SH-SY5Y (cell line): ENCODE results near the gene RHOB.

Experiments used
- GATA2 ChIP-seq: IDR thresholded peaks from 2 replicates; pipeline ENCODE4 v1.6.1; 2011; ENCODE audit warnings: mild to moderate bottlenecking, low read depth, low read length
- GATA3 ChIP-seq: IDR thresholded peaks from 2 replicates; pipeline ENCODE4 v1.6.1; 2011; ENCODE audit warnings: low read depth, mild to moderate bottlenecking, low read length, moderate library complexity

Gene RHOB

DNA sequence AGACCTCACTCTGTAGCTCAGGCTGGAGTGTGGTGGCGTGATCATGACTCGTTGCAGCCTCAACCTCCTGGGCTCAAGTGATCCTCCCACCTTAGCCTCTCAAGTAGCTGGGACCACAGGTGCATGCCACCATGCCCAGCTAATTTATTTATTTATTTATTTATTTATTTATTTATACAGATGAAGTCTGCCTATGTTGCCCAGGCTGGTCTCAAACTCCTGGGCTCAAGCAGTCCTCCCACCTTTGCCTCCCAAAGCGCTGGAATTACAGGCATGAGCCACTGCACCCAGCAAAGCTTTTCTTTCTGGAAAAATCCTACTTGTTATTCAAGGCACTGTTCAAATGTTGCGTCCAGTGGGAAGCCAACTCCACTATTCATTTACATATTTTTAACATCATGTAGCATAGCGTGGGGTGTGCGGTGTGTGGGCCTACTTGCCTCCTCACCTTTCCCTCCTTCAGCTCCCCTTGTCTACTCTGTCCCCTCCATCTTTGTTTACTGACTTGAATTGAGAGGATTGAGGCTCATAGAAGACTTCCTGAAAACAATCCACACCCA is 6.8 kb upstream of the RHOB start:
- TF ChIP-seq GATA3, result no peak
- TF ChIP-seq GATA2, result no peak

DNA sequence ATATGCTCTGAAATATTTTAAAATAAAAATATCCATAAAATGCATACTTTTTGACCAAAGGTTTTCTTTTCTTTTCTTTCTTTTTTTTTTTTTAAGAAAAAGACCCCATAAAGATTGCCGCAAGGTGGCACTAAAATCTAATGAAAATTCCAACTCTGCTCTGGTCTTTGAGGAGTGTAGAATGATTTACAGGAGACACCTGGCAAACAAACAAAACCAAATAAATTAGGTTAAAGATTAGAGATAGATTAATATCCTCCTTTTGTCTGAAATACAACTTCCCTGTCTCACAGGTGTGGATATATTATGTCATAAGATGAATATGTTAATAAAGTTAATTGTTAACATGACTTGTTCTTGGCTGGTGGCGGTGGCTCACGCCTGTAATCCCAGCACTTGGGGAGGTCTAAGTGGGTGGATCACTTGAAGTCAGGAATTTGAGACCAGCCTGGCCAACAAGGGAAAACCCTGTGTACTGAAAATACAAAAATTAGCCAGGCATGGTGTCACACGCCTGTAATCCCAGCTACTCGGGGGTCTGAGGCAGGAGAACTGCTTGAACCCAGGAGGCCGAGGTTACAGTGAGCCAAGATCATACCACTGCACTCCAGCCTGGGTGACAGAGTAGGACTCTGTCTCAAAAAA is 3.5 kb upstream of the RHOB start:
- TF ChIP-seq GATA3 (no peak), GATA2 (no peak)

DNA sequence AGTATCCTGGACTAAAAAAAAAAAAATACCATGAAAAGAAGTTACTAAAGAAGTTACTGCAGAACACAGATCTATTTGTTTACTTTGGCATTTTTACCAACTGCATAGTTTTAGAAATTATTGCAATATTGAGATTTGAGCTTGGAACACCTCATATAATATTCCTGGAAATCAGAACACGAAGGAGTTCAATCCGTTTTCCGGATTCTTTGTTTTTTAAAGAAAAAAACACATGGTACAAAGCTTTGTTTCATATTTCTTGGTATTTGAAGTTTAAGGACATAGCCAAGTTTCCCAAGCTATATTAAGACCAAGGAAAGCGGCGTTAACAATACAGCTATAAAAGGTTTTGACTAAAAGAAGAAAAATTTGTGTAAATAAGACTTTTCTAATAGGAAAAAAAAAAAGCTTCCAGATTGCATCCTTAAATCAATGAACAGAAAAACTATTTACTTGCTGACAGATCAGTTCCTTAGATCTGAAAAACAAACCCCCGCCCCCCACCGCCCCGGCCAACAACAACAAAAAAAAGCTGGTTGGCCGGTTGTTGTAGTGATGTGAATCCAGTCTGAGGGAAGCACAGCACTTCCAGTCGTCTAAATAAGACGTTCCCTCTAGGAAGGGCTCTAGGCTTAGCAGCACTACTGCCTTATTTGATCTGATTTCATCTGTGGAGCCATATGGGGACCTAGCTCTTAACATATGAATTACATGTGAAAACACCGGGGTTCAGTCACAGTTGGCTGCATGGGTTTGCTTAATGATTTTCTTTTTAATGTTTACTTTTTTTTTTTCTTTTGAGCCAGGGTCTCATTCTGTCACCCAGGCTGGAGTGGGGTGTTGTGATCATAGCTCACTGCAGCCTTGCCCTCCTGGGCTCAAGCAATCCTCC is 2.5 kb upstream of the RHOB start:
- TF ChIP-seq GATA2, result no peak

DNA sequence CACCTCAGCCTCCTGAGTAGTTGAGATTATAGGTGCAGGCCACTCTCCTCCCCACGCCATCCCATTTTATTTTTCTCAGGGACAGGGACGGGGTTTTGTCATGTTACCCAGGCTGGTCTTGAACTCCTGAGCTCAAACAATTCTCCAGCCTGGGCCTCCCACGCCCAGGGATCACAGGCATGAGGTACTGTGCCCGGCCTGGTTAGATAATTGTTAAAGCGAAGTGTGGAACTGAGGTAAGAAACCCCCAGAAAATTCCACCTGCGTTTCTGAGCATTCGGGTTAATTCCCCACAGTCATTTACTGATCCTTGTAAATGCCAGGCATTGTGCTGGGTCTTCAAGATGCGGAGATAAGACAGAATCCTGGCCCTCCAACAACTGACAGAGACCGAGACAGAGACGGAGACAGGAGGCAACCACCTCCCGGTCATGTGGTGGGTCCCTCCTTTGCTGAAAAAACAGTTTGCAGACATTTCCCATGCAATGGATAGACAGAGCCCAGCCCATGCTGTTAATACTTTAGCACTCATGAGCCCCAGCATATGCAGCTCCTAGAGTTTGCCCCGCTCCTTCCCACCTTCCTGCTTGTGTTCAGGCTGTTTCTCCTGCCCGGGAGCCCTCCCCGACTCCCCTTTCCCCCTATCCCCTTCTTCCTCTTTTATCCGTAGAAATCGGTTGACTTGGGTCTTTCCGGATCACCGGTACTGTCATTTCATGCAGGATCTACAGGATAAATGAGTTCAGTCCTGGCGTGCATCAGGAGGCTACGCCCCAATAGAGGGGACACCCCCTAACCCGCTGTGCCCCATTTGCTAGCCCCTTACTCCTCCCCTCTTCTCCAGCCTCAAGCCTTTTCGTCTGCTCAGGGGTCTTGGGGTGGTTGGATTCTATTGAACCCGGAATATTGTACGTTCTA is 1.6 kb upstream of the RHOB start:
- no peak for TF ChIP-seq GATA3
- no peak for TF ChIP-seq GATA2

DNA sequence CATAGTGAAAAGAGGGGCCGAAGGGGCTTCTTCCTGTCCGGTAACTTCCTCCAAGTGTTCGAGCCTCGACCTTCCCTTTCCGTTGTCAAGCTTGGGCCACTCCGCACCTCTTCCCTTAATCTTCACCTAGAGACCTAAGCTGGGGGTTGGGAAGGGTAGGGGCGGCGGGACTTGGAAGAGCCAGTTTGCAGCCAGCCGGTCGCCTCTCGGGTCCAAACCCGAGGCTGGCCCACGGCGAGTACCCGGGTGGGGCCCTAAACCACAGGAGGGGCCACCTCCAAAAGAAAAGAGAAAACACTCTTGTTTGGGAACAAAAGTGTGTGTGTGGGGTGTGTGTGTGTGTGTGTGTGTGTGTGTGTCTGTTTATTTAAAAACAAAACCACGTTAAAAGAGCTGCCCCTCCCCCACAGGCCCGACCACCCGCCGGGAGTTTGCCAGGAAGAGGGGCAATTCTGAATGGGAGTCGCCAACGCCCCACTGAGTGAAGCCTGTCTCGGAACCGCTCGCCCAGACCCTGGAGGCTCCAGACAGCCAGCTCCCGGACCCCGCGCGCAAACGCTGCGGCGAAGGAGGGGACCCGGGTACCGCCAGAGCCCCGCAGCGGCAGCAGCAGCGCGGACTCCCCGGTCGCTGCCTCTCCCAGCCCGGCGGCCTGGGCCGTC is 488 bp upstream of the RHOB start:
- TF ChIP-seq GATA2 (no peak), GATA3 (no peak)

DNA sequence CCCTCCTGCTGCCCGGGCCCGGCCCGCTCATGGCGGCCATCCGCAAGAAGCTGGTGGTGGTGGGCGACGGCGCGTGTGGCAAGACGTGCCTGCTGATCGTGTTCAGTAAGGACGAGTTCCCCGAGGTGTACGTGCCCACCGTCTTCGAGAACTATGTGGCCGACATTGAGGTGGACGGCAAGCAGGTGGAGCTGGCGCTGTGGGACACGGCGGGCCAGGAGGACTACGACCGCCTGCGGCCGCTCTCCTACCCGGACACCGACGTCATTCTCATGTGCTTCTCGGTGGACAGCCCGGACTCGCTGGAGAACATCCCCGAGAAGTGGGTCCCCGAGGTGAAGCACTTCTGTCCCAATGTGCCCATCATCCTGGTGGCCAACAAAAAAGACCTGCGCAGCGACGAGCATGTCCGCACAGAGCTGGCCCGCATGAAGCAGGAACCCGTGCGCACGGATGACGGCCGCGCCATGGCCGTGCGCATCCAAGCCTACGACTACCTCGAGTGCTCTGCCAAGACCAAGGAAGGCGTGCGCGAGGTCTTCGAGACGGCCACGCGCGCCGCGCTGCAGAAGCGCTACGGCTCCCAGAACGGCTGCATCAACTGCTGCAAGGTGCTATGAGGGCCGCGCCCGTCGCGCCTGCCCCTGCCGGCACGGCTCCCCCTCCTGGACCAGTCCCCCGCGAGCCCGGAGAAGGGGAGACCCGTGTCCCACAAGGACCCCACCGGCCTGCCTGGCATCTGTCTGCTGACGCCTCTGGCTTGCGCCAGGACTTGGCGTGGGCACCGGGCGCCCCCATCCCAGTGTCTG is 767 bp downstream of the RHOB start:
- no peak for TF ChIP-seq GATA2
- no peak for TF ChIP-seq GATA3

DNA sequence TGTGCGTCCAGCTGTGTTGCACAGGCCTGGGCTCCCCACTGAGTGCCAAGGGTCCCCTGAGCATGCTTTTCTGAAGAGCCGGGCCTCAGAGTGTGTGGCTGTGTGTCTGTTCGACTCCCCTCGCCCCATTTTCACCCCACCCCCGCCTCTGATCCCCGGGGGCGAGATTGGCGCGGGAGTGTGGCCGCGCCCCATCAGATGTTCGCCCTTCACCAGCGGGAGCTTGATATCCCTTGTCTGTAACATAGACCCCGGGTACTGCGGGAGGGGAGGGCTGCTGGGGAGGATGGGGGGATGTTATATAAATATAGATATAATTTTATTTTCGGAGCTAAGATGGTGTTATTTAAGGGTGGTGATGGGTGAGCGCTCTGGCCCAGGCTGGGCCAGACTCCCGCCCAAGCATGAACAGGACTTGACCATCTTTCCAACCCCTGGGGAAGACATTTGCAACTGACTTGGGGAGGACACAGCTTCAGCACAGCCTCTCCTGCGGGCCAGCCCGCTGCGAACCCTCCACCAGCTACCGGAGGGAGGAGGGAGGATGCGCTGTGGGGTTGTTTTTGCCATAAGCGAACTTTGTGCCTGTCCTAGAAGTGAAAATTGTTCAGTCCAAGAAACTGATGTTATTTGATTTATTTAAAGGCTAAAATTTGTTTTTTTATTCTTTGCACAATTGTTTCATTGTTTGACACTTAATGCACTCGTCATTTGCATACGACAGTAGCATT is 1.5 kb downstream of the RHOB start:
- TF ChIP-seq GATA2 (no peak), GATA3 (no peak)

DNA sequence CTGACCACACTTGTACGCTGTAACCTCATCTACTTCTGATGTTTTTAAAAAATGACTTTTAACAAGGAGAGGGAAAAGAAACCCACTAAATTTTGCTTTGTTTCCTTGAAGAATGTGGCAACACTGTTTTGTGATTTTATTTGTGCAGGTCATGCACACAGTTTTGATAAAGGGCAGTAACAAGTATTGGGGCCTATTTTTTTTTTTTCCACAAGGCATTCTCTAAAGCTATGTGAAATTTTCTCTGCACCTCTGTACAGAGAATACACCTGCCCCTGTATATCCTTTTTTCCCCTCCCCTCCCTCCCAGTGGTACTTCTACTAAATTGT is 2.1 kb downstream of the RHOB start:
- TF ChIP-seq GATA2, result no peak
- TF ChIP-seq GATA3, result no peak

DNA sequence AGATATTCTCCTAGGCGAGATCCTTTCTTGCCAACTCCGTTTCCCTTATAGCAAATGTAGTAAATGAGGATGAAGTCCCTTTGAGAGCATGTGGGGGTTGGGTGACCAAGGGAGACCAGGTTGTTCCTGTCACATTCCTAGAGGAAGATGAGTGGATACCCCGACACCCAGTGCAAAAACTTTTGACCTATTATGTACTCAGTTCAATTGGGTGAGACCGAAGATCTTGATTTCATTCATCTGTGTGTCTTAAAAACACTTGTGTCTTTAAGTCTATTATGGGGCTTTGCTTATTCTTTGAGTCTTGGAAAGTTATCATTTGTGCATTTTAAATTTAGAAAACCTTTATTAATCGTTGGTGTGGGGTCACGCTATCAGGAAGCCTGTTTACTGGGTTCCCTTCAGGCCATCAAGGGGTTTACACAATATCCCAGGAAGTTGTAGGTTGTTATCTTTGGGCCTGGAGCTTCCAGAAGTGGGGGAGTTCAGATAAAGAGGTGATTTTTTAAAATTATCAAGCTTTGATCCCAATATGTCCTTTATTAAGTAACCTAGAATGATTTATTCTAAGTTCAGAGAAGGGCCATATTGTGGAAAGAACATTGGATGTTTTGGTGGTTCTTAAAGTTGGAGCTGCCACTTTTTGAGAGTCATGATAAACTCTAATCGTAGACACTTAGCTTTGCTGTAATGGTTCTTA is 2.8 kb downstream of the RHOB start:
- TF ChIP-seq GATA2, result no peak
- TF ChIP-seq GATA3, result no peak

DNA sequence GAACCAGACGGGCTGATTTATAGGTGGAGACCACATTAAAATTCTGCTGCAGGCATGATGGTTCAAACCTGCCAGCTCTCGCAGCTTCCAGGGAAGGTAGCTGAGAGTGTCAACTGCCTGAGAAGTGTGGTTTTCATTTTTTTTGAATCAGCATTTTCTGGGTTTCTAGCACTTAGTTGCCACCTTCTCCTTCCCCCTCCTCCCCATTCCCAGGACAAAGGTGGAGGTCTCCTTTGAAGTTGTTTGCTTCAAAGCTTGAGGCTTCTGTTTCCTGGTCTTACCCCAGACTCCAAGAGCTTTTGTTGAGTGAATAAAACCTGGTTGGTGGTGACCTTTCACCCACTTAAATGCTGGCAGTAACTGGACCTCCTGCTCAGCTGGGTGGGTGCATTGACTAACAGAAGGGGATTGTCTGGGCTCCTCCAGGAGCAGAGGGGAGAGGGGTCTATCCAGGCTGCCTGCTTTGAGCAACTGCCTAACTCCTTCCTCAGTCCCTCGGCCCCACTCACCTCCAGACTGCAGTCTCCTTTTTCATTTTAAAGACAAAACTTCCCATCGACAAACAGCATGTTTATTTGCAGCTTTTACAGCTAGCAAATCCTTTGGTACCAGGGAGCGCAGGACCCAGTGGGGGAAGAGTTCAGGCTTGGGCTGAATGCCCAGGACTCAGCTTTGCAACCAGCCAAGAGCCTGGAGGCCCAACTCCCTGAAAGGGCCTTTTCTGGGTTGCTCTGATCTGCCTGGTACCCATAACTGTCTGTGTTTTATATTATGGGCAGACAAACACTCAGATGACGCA is 3.5 kb downstream of the RHOB start:
- no peak for TF ChIP-seq GATA3
- TF ChIP-seq GATA2, result no peak

DNA sequence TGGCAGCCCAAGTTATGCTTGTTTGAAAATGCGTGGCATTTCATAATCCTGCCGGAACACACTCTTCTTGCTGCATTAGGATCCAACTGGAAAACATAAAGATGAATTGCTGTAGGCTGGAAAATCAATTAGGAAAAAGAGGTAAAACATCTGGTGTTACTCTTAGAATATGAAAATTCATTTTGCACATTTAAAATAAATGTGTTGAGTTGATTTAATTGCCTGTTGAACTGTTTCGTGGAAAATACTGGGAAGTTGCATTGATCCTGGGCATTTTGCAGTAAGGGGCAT is 4.1 kb downstream of the RHOB start:
- no peak for TF ChIP-seq GATA2
- TF ChIP-seq GATA3, result no peak

DNA sequence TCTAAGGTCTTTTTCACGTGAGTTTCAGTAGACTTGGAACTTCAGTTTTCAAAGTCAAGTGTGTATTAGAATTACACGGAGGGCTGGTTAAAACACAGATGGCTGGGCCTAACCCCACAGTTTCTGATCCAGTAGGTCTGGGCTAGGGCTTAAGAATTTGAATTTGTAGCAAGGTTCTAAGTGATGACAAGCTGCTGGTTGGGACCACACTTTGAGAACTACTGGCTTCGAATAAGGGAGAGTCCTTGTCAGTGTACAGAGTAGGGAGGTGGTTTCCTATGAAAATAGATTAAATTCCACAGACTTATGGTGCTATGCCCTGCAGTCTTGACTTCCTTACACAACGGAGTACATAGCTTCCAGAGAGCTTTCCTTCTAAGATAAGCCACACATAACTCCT is 4.5 kb downstream of the RHOB start:
- TF ChIP-seq GATA2, result no peak
- no peak for TF ChIP-seq GATA3
